GM21717 (cell line): Measurements from ENCODE around the gene HK1.
A peak's percentile ranks its signal among the peaks of the same experiment; 100 is the strongest.
"Not testable (repeated sequence)": the region's sequence is repeated elsewhere in the genome, so short reads cannot be mapped to it uniquely, and the experiment has no call there.

Experiments used
- ATAC-seq: cut with Tn5 transposase; IDR thresholded peaks from one replicate; pipeline ENCODE4 v1.9.1; 2021; ENCODE audit warnings: mild to moderate bottlenecking, moderate library complexity; ENCODE audit not compliant: unreplicated experiment

Gene HK1

GRCh38 chr10:69325637-69326523 is 47.6 kb downstream of the HK1 start:
- ATAC-seq = not testable (repeated sequence)

GRCh38 chr10:69326692-69327091 is 48.4 kb downstream of the HK1 start:
- ATAC-seq = no peak

- peak; percentile 92 for ATAC-seq
These were observed 49.4 kb downstream of the HK1 start for GRCh38 chr10:69327463-69328379.

GRCh38 chr10:69328380-69328735 is 50.1 kb downstream of the HK1 start:
- no peak for ATAC-seq

DNA sequence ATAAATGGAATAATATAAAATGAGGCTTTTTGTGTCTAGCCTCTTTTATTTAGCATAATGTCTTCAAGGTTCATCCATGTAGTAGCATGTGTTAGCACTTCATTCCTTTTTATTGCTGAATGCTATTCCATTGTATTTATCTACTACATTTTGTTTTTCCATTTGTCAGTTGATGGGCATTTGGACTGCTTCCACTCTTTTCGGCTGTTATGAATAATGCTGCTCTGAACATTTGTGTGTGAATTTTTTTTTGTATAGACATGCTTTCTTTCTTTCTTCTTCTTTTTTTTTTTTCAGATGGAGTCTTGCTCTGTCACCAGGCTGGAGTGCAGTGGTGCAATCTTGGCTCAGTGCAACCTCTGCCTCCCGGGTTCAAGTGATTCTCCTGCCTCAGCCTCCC is 50.6 kb downstream of the HK1 start:
- ATAC-seq = not testable (repeated sequence)

DNA sequence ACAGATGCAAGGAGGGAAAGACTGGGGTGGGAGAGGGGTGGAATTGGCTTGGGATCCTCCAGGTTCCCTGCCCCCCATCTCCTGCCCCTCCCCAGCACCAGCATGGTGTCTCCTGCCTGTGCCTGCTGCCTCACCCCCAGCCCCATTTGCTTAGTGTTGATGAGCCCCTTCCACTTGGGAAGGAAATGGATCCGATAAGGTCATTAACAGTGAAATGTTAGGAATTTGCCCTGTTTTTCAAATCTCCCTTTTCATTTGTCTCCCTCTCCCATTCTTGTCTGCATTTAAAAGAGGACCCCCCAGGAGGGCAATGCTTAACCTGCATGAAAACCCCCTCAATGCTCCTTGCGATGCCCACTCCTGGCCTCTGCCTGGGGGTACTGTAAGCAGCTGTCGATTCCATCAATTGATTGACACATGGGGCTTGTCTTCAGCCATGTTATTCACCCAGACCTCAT is 51.5 kb downstream of the HK1 start:
- ATAC-seq = no peak

DNA sequence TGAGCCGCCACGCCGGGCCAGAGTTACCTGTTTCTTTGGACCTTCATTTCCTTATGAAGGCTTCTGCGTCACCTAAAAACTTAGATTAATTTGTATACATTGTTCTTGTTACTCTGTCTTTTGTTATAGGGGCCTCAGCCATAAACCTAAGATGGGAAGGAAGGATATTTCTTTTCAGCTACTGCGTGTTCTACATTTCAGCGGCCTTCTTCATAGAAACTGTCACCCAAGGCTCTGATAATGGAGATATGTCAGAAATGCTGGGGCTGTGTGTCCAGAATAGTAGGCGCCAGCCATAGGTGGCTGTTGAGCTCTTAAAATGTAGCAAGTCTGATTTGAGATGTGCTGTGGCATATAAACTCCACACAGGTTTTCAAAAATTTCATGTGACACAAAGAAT is 52.9 kb downstream of the HK1 start:
- no peak for ATAC-seq

DNA sequence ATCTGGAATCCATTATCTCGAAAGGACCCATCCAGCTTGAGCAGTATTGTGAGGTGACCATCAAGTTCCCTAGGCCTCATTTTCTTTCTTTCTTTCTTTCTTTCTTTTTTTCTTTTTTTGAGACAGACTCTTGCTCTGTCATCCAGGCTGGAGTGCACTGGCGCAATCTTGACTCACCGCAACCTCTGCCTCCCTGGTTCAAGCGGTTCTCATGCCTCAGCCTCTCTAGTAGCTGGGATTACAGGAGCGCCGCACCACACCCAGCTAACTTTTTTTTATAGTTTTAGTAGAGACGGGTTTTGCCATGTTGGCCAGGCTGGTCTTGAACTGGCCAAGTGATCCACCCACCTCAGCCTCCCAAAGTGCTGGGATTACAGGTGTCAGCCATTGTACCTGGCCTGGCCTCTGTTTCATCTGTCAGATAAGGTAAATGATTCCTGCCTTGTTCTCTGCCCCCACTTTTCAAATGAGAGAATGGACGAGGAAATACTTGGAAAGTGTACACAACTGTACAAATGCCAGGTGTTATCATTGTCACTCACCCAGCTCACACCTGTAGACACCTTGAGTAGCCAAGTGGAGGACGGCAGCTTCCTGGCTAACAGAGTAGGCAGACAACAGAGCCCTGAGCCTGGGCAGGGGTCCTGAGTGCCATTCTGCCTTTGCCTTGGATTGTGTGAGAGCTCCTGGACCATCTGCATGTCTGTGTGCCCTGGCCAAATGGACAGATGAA is 54.1 kb downstream of the HK1 start:
- no peak for ATAC-seq

GRCh38 chr10:69333205-69333604 is 54.9 kb downstream of the HK1 start:
- ATAC-seq = no peak

- not testable (repeated sequence) for ATAC-seq
These were observed 55.6 kb downstream of the HK1 start for GRCh38 chr10:69333865-69334301.

- no peak for ATAC-seq
These were observed 56.2 kb downstream of the HK1 start for GRCh38 chr10:69334302-69335062.

- ATAC-seq = no peak
These were observed 56.8 kb downstream of the HK1 start for GRCh38 chr10:69335063-69335587.

- ATAC-seq = no peak
These were observed 57.3 kb downstream of the HK1 start for GRCh38 chr10:69335613-69336012.

DNA sequence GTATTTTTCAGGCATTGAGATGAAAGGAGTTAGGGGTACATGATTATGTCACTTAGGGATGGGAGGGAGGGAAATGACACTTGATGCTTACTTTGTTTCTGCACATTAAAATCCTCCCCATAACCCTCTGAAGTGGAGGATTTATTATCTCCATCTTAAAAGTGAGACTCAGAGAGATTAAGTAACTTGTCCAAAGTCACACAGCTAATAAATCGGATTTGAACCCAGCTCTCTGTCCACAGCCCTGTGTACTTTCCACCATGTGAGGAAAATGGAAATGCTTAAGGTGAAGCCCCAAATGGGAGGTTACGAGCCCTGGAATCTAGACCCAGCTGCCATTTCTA is 58.6 kb downstream of the HK1 start:
- no peak for ATAC-seq

- no peak for ATAC-seq
These were observed 59.2 kb downstream of the HK1 start for GRCh38 chr10:69337296-69338132.

GRCh38 chr10:69338133-69338456 is 59.8 kb downstream of the HK1 start:
- no peak for ATAC-seq

GRCh38 chr10:69338547-69339450 is 60.5 kb downstream of the HK1 start:
- no peak for ATAC-seq

DNA sequence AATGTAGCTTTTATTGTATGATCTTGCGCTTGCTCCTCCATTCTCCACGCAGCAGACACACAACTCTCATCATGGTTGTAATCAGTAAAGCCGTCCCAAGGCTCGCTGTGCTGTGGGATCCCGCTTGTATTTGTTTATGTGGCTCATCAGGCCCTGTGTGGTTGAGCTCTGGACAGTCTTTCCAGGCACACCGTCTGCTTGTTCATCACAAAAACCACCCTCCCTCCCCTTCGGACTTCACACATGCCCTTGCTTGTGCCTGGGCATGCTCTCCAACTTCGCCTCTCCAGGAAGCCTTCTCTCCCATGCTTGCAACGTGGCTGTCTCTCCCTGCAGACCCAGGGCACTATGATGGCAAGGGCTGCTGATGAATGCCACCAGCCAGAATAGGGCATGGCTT is 62.4 kb downstream of the HK1 start:
- no peak for ATAC-seq
